K562 (cell line): Measurements from ENCODE around the gene TFPI. TPM values are rescaled to one million over a fixed set of nuclear protein-coding genes. Genes with fewer than 3 reads are reported as not detected.

Experiments used
- CEBPB ChIP-seq: fragments of 450-650 bp; IDR thresholded peaks from 2 replicates; pipeline ENCODE4 v1.6.1; 2016; ENCODE audit warnings: missing genetic modification characterization, missing compliant biosample characterization
- RREB1 ChIP-seq: fragments of 250-450 bp; sonication (Bioruptor Pico); IDR thresholded peaks from 2 replicates; pipeline ENCODE4 v1.4.0; 2020
- SMC3 ChIP-seq: conservative IDR thresholded peaks from 2 replicates; pipeline ENCODE4 v1.6.1; 2011; ENCODE audit warnings: low read depth, low read length, improper control_type of control experiment; ENCODE audit not compliant: insufficient read depth
- polyA plus RNA-seq, 8 experiments: library from polyadenylated mRNA; depleted of rRNA in 4 of 8; stranded (reverse) in 5 of 8; unstranded in 3 of 8; fragments of >200 nt; fragmentation: Nextera tagmentation in 2 of 8; fragmentation: Illumina TruSeq in 1 of 8; extraction: Ambion mirVana in 2 of 8; extraction: Trizol in 1 of 8; gene quantifications; 2 replicates each; pipeline versions ENCODE4 v1.2.1 to v1.2.3, GENCODE V29; 2011 to 2014; ENCODE audit warnings: inconsistent platforms in 1 of 8, missing spikeins in 1 of 8
- total RNA-seq, 7 experiments: library from RNA; depleted of rRNA in 6 of 7; stranded (reverse); fragments of >200 nt in 6 of 7; fragmentation: Illumina TruSeq in 2 of 7; extraction: Trizol in 2 of 7; gene quantifications; 2 replicates each; pipeline versions ENCODE4 v1.2.1 to v1.2.3, GENCODE V29; 2011 to 2021; ENCODE audit warnings: low replicate concordance in 1 of 7
- TF ChIP-seq, protein P1 (sequence below): conservative IDR thresholded peaks from 2 replicates; pipeline ENCODE4 v1.6.1; 2011; ENCODE audit warnings: low read depth, mild to moderate bottlenecking, low read length; ENCODE audit not compliant: control insufficient read depth
- TF ChIP-seq, protein P2 (sequence below): fragments of 250-450 bp; sonication (Bioruptor Pico); IDR thresholded peaks from 2 replicates; pipeline ENCODE4 v1.8.0; 2021; ENCODE audit warnings: borderline replicate concordance, mild to moderate bottlenecking, moderate library complexity; ENCODE audit not compliant: poor library complexity, severe bottlenecking
- TF ChIP-seq, protein P3 (sequence below): IDR thresholded peaks from 2 replicates; pipeline ENCODE4 v1.6.1; 2014; ENCODE audit warnings: antibody characterized with exemption
- TF ChIP-seq, protein P4 (sequence below), 2 experiments: fragments of 450-650 bp in 1 of 2; sonication (generic) in 1 of 2; formaldehyde crosslinking in 1 of 2; IDR thresholded peaks in 1 of 2; conservative IDR thresholded peaks in 1 of 2; 2 replicates each; pipeline versions ENCODE4 v1.6.1 to v1.8.1; 2016 to 2023; ENCODE audit warnings: mild to moderate bottlenecking in 2 of 2, moderate library complexity in 2 of 2, inconsistent platforms in 1 of 2, missing genetic modification reagents in 1 of 2

Gene TFPI
- total and polyA plus RNA-seq, 9 of the 15 experiments (the other 6 are each of a cell fraction or from before 2014, with no cell fraction given), result 53.5 to 219 (median 100) TPM

DNA sequence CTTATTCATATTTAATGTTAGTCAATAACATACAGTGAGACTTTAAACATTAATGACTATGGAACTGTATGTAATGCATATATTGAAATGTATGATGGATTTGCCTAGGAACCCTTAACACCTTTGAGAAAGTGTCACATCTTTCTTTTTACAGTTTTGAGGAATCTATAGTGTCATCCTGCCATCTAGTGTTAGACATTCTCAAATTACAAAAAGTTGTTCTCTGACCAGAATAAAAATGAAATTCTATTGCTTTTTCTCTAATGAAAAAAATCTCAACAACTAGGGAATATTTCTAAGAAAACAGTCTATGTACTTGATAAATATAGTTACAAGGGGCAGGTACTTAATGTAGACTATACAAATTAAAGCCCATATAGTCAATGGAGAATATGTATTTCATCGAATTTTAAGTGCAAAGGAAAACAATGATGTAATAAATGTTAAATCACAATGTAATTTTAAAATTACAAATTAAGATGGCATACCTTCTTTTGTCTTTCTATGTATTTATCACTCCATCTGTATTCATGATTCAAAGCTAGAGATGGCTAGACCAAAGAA lies 101.1 kb downstream of the TFPI start (continued):
- TF ChIP-seq CEBPB (tag) (0 out of 2 replicates have a peak, but pooled peaks have one; percentile 14), RREB1 (CRISPR knock-in tag) (no peak), SMC3 (0 out of 2 replicates have a peak, but pooled peaks have one; percentile 17)
- TF ChIP-seq, protein P1, sequence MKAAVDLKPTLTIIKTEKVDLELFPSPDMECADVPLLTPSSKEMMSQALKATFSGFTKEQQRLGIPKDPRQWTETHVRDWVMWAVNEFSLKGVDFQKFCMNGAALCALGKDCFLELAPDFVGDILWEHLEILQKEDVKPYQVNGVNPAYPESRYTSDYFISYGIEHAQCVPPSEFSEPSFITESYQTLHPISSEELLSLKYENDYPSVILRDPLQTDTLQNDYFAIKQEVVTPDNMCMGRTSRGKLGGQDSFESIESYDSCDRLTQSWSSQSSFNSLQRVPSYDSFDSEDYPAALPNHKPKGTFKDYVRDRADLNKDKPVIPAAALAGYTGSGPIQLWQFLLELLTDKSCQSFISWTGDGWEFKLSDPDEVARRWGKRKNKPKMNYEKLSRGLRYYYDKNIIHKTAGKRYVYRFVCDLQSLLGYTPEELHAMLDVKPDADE, result no peak
- TF ChIP-seq, protein P2, sequence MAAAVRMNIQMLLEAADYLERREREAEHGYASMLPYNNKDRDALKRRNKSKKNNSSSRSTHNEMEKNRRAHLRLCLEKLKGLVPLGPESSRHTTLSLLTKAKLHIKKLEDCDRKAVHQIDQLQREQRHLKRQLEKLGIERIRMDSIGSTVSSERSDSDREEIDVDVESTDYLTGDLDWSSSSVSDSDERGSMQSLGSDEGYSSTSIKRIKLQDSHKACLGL (CRISPR knock-in tag), result no peak
- TF ChIP-seq, protein P3, sequence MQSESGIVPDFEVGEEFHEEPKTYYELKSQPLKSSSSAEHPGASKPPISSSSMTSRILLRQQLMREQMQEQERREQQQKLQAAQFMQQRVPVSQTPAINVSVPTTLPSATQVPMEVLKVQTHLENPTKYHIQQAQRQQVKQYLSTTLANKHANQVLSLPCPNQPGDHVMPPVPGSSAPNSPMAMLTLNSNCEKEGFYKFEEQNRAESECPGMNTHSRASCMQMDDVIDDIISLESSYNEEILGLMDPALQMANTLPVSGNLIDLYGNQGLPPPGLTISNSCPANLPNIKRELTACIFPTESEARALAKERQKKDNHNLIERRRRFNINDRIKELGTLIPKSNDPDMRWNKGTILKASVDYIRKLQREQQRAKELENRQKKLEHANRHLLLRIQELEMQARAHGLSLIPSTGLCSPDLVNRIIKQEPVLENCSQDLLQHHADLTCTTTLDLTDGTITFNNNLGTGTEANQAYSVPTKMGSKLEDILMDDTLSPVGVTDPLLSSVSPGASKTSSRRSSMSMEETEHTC, result no peak
- TF ChIP-seq, protein P4, sequence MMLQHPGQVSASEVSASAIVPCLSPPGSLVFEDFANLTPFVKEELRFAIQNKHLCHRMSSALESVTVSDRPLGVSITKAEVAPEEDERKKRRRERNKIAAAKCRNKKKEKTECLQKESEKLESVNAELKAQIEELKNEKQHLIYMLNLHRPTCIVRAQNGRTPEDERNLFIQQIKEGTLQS (IDR thresholded peaks at IDR 0.05), result peak; percentile 38; the same call in 1 of the 2 replicates
- TF ChIP-seq, protein P4 (CRISPR knock-in tag; conservative IDR thresholded peaks at IDR 0.05), result no peak
- TF ChIP-seq, all 486 proteins: peak for 7
